ENCODE results near the gene SMIM28.

GRCh38 chr6:138422861-138423260 lies 45.2 kb downstream of the SMIM28 start:
- TF ChIP-seq POLR2AphosphoS5 (IDR thresholded peaks at IDR 0.05; ENCODE audit: low read depth, low read length) = no peak
- no peak for TF ChIP-seq SPI1 (IDR thresholded peaks at IDR 0.05; ENCODE audit: low read depth, low read length)
- TF ChIP-seq POU2F2 (IDR thresholded peaks at IDR 0.05; ENCODE audit: low read depth, low read length) = no peak
- TF ChIP-seq POLR2A (IDR thresholded peaks at IDR 0.05; ENCODE audit: low read depth, low read length) = no peak

All from GM12891 (cell line).